HEK293 (cell line): Measurements from ENCODE around the gene ECT2.

Source experiments
- GLIS2 ChIP-seq: fragments of 450-650 bp; formaldehyde crosslinking; IDR thresholded peaks from 2 replicates; pipeline ENCODE4 v1.5.1; 2016; ENCODE audit warnings: missing biosample characterization, missing genetic modification characterization
- SP2 ChIP-seq: fragments of 450-650 bp; formaldehyde crosslinking; IDR thresholded peaks from 2 replicates; pipeline ENCODE4 v1.5.1; 2016; ENCODE audit warnings: missing biosample characterization, missing genetic modification characterization
- ZNF202 ChIP-seq: fragments of 450-650 bp; formaldehyde crosslinking; IDR thresholded peaks from 2 replicates; pipeline ENCODE4 v1.5.1; 2016; ENCODE audit warnings: missing biosample characterization, missing genetic modification characterization, borderline replicate concordance

DNA sequence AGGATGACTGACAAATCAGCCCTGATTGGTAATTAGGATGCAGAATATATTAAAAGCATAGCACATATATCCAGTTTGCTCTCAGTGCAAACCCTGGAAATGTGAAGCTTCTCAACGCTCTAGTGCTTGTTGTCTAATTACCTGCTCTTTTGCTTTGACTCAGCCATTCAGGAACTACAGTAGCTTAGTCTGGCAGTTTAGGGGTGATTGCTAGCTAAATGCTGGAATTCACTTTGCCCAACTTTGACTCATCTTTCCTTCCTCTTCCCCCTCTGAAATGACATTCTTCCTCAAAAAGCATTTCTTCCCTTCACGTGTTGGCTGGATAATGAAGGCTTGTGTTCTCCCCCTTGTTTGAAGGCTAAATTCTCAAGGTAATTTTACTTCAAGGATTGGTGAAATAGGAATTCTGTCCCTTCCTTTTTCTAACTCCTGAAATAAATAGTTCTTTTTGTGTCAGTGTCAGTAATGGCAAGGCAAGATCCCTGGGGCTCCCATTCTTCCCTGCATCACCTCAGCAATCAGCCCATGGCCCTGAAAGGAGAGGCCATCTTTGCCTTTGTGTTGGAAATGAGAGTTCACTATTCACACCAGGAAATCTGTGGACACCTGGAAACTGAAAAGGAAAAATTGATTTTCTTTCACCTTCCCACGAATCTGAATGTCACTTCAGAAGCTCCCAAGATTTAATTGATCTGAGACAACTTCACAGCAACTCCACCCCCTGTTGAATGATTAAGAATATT, 103.6 kb downstream of the ECT2 start:
- TF ChIP-seq ZNF202 (no peak), GLIS2 (tag by site-specific recombination) (no peak), SP2 (tag by site-specific recombination) (no peak)
